Astrocyte of the spinal cord (primary cell): ENCODE results near the gene RENBP.

ENCODE experiments used
- DNase-seq: peaks from one replicate; pipeline ENCODE4 v3.0.0; 2011; ENCODE audit warnings: low read depth, low spot score
- H3K4me3 ChIP-seq: 2 replicates; pipeline ENCODE4 v1.5.1; 2011; ENCODE audit warnings: low read depth, mild to moderate bottlenecking, low read length, moderate library complexity
- in situ Hi-C: cut with HindIII; loops from 2 replicates; pipeline ENCODE4 v1.10.0; 2017; ENCODE audit warnings: low sequenced_read_pairs
- TF ChIP-seq, protein P1 (sequence below): IDR thresholded peaks from 2 replicates; pipeline ENCODE4 v1.5.1; 2012; ENCODE audit warnings: low read depth, mild to moderate bottlenecking, low read length, inconsistent platforms

RENBP gene

DNA sequence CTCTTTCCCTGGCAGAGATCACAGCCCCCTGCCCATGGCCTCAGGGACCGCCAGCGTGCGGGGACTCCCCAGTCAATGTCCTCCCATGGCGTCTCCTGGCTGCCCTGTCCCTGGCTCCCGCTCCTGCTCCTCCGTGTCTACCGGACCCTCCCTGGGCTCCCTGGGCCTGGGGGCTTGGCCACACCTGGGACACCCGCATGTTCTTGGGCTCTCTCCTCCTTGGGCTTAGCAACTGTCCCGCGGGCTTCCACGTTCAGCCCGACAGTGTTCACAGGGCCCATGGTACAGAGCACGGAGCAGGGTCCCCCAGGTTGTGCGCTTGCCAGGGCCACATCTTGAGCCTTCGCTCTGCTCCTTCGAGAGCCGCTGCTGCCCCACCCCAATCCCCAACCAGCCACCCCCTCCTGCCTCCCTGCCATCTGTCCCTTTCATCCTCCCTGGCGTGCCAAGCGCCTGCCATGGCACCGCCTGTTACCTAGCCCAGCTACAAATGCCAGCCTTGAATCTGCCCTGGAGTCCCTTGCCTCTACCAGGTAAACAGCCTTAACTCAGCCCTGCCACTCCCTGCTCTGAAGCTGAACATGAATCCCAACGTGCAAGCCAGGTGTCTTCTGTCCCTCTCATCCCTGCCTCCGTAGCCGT lies 36.1 kb downstream of the RENBP start:
- TF ChIP-seq, protein P1, sequence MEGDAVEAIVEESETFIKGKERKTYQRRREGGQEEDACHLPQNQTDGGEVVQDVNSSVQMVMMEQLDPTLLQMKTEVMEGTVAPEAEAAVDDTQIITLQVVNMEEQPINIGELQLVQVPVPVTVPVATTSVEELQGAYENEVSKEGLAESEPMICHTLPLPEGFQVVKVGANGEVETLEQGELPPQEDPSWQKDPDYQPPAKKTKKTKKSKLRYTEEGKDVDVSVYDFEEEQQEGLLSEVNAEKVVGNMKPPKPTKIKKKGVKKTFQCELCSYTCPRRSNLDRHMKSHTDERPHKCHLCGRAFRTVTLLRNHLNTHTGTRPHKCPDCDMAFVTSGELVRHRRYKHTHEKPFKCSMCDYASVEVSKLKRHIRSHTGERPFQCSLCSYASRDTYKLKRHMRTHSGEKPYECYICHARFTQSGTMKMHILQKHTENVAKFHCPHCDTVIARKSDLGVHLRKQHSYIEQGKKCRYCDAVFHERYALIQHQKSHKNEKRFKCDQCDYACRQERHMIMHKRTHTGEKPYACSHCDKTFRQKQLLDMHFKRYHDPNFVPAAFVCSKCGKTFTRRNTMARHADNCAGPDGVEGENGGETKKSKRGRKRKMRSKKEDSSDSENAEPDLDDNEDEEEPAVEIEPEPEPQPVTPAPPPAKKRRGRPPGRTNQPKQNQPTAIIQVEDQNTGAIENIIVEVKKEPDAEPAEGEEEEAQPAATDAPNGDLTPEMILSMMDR = no peak
- no peak overlapping the region for H3K4me3 ChIP-seq
- in situ Hi-C loops = no loop called here
- DNase-seq = no peak

DNA sequence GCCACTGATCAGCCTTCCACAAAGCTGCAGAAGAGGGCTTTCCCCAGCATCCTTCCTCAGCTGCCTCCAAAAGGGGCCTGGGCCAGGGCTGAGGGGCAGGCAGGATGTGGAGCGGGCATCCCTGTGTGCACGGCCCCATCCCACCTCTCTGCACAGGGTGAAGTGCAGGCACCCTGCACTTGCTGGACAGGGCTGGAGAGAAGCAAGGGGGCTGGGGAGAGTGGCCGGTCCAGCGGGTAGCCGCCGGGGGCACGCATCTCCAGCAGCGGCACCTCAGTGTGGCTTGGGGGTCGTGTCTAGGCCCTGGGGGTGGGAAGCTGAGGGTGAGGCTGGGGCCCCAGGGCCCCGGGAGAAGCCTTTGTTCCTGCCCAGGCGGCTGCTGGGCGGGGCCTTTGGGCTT lies 37.0 kb downstream of the RENBP start:
- H3K4me3 ChIP-seq = no peak overlapping the region
- TF ChIP-seq, protein P1 = no peak
- in situ Hi-C loops = no loop called here
- DNase-seq = no peak

DNA sequence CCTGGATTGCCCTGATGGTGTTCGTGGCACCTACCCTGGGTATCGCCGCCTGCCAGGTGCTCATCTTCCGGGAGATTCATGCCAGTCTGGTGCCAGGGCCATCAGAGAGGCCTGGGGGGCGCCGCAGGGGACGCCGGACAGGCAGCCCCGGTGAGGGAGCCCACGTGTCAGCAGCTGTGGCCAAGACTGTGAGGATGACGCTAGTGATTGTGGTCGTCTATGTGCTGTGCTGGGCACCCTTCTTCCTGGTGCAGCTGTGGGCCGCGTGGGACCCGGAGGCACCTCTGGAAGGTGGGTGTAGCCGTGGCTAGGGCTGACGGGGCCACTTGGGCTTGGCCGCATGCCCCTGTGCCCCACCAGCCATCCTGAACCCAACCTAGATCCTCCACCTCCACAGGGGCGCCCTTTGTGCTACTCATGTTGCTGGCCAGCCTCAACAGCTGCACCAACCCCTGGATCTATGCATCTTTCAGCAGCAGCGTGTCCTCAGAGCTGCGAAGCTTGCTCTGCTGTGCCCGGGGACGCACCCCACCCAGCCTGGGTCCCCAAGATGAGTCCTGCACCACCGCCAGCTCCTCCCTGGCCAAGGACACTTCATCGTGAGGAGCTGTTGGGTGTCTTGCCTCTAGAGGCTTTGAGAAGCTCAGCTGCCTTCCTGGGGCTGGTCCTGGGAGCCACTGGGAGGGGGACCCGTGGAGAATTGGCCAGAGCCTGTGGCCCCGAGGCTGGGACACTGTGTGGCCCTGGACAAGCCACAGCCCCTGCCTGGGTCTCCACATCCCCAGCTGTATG lies 38.1 kb downstream of the RENBP start:
- no peak overlapping the region for H3K4me3 ChIP-seq
- in situ Hi-C loops = no loop called here
- DNase-seq = no peak
- TF ChIP-seq, protein P1 = no peak

DNA sequence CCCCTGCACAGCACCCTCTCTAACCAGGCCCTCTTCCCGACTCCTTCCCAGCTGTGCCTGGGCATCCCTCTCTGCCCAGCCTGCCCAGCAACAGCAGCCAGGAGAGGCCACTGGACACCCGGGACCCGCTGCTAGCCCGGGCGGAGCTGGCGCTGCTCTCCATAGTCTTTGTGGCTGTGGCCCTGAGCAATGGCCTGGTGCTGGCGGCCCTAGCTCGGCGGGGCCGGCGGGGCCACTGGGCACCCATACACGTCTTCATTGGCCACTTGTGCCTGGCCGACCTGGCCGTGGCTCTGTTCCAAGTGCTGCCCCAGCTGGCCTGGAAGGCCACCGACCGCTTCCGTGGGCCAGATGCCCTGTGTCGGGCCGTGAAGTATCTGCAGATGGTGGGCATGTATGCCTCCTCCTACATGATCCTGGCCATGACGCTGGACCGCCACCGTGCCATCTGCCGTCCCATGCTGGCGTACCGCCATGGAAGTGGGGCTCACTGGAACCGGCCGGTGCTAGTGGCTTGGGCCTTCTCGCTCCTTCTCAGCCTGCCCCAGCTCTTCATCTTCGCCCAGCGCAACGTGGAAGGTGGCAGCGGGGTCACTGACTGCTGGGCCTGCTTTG lies 38.9 kb downstream of the RENBP start:
- TF ChIP-seq, protein P1 = no peak
- in situ Hi-C loops = no loop called here
- DNase-seq = no peak
- no peak overlapping the region for H3K4me3 ChIP-seq

DNA sequence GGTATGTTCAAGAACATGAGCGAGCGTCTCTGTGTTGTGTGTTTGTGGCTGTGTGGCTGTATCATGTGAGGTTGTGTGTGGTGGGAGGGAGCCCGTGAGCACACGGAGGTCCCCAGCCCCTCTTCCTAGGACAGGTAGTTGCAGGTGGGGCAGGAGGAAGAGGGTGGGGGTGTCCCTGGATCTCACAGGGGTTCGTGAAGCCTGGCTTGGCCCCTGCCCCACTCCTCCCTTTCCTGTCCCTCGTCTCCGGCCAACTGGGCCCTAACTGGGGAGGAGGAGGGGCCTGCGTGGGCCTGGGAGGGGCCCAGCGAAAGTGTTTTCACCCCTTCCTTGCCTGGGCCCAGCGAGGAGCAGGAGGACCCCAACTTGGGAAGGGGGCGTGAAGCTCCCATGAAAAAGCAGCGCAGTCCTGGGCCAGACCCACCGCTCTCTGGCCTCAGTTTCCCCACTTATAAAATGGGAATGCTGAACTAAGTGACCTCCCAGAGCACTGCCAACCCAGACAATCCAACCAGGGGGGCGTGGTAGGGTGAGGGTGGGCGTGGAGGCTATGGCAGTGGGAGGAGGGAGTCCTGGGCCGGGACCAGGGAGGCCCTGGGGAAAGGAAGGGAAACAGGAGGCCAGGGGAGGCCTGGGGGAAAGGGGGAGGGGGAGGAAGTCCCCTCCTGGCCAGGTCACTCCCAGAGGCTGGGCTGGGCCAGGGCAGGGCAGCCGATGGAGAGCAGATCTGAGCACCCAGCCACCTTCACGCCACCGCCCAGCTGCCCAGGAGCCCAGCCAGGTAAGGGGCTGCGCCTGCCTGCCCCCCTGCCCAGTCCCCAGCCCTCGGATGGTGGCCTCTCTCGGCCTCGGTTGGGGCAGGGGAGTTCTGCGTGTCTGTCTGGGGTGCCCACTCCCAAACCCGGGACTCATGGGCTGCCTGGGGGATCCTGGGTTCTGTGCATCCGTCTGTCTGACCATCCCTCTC lies 40.2 kb downstream of the RENBP start, which contains the start of gene AVPR2:
AVPR2 (plus strand) TSS at position 683 of the 967 bp plus-strand sequence. CDS start 473 bp downstream, outside the sequence.
- in situ Hi-C loops = no loop called here
- TF ChIP-seq, protein P1 = no peak
- H3K4me3 ChIP-seq = no peak within 1 kb of the TSS
- no peak for DNase-seq
